IPS DF 6.9 (cell line): ENCODE measurements around the gene VAT1.
"Not testable (repeated sequence)": the region's sequence is repeated elsewhere in the genome, so short reads cannot be mapped to it uniquely, and the experiment has no call there.

Experiments used
- DNase-seq: peaks from one replicate; pipeline ENCODE4 v3.0.0-alpha.2; 2013; ENCODE audit warnings: low read depth, low spot score
- H3K27ac ChIP-seq: one replicate; pipeline ENCODE4 v1.5.1; 2013; ENCODE audit warnings: low read length, control low read depth
- H3K27me3 ChIP-seq: 2 replicates; pipeline ENCODE4 v1.6.1; 2013; ENCODE audit warnings: mild to moderate bottlenecking, low read length; ENCODE audit not compliant: control insufficient read depth, insufficient read depth
- H3K36me3 ChIP-seq: 2 replicates; pipeline ENCODE4 v1.6.1; 2013; ENCODE audit warnings: low read length; ENCODE audit not compliant: control insufficient read depth, insufficient read depth
- H3K4me1 ChIP-seq: 2 replicates; pipeline ENCODE4 v1.6.1; 2013; ENCODE audit warnings: low read length; ENCODE audit not compliant: control insufficient read depth, insufficient read depth
- H3K4me3 ChIP-seq: 2 replicates; pipeline ENCODE4 v1.5.1; 2013; ENCODE audit warnings: mild to moderate bottlenecking, low read length
- H3K9me3 ChIP-seq: 2 replicates; pipeline ENCODE4 v1.6.1; 2013; ENCODE audit warnings: low read length, inconsistent platforms; ENCODE audit not compliant: control insufficient read depth, insufficient read depth
- WGBS: extraction: QIAGEN DNeasy Blood & Tissue Kit; methylation state at CpG from one replicate; pipeline ENCODE4 v1.1.7; 2013; ENCODE audit warnings: mixed read lengths, missing lambda C conversion rate; ENCODE audit not compliant: insufficient read length, insufficient coverage; 5-methylcytosine and 5-hydroxymethylcytosine counted together

The VAT1 gene

DNA sequence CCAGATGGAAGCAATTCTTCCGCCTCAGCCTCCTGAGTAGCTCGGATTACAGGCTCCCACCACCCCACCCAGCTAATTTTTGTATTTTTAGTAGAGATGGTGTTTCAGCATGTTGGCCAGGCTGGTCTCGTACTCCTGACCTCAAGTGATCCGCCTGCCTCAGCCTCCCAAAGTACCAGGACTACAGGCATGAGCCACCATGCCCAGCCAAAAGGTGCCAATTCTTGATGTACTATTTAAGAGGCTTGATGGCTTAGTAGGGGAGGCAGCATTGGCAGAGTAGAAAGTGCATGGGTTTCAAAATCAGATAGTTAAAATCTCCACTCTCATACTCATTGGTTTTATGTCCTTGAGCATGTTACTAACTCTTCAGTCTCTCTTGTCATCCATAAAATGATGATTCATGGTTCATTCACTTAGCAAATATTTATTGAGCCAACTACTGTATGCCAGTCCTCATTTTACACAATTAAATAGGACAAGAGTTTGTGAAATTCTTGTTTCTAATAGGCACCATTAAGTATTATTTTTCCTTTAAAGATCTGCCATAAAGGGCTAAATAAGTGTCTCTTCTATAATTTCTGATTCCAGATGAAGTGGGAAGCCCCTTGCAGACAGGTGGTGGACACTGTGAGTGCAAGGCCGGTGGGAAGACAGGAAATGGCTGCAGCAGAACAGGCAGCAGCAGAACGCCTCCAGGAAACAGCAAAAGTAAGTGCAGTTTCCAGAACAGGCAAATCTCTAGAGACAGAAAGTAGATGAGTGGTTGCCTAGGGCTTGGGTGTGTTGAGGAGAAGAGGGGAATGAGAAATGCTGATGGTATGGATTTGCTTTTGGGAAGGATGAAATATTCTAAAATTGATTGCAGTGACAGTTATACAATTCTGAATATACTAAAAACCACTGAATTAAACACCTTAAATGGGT lies 32.2 kb downstream of the VAT1 start:
- WGBS = no CpG with 5 or more reads among the region's 6 CpGs
- Histone ChIP-seq H3K36me3 (peaks cover 30% of the 10 kb centered on the region), H3K4me1 (no peaks in the 10 kb centered on the region), H3K9me3 (no peaks in the 10 kb centered on the region), H3K27me3 (no peaks in the 10 kb centered on the region), H3K4me3 (no peak overlapping the region), H3K27ac (no peak overlapping the region)
- DNase-seq = no peak

- H3K36me3 ChIP-seq = peaks cover 31% of the 10 kb centered on the region
- H3K27ac ChIP-seq = no peak overlapping the region
- no peaks in the 10 kb centered on the region for H3K27me3 ChIP-seq
- no CpG with 5 or more reads among the region's 5 CpGs for WGBS
- H3K4me1 ChIP-seq = no peaks in the 10 kb centered on the region
- no peak for DNase-seq
- H3K9me3 ChIP-seq = no peaks in the 10 kb centered on the region
- H3K4me3 ChIP-seq = no peak overlapping the region
Observed at GRCh38 chr17:42989141-42989540, 33.0 kb downstream of the VAT1 start.

DNA sequence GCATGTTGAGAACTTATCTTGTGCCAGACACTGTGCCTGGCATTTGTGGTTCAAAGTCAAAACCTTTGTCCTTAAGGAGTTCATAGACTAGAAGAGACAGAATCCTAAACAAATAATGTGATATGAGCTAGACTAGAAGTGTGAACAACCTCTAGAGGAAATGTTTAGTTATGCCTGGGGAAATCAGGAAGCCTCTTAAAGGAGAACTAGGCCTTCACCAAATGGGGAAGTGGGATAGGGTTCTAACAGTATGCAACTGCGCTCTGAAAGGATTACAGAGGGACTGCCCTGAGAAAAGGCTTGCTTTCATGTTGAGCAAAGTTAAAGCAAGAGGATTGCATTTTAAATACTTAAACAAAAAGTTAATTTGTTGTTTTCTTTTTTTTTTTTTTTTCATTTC lies 37.0 kb downstream of the VAT1 start:
- DNase-seq = no peak
- Histone ChIP-seq H3K27me3 (no peaks in the 10 kb centered on the region), H3K4me1 (no peaks in the 10 kb centered on the region), H3K36me3 (peaks cover 15% of the 10 kb centered on the region; the same call in 1 of the 2 replicates), H3K9me3 (no peaks in the 10 kb centered on the region), H3K27ac (no peak overlapping the region), H3K4me3 (no peak overlapping the region)
- WGBS = no CpG with 5 or more reads among the region's 1 CpG

GRCh38 chr17:42982266-42982665 lies 39.9 kb downstream of the VAT1 start:
- peaks cover 3% of the 10 kb centered on the region; the same call in 1 of the 2 replicates for H3K4me1 ChIP-seq
- no peak overlapping the region for H3K4me3 ChIP-seq
- H3K27me3 ChIP-seq = no peaks in the 10 kb centered on the region
- H3K27ac ChIP-seq = no peak overlapping the region
- no peaks in the 10 kb centered on the region for H3K9me3 ChIP-seq
- H3K36me3 ChIP-seq = peaks cover 5% of the 10 kb centered on the region; the same call in 1 of the 2 replicates
- no peak for DNase-seq

DNA sequence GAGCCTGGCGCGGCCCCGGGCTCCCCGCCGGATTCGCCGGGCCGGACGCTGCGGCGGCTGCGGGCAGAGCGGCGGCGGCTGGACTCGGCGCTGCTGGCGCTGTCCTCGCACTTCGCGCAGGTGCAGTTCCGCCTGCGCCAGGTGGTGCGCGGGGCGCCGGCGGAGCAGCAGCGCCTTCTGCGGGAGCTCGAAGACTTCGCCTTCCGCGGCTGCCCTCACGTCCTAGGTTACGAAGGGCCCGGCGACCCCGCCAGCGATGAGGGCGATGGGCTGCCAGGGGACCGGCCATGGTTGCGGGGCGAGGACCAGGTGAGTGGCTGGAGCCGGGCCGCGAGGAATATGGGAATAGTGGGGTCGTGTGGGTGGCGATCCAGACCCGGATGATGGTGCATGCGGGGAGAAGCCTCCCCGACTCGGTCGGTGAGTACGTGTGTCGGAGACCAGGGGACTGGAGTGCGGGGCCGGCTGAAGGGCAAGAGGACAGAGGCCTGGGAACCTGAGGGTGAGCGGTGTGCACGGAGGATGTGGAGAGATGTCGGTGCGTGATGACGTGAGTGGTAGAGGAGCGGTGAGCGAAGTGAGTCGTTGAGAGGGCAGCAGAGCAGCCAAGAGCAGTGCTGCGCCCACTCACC lies 41.3 kb downstream of the VAT1 start:
- H3K36me3 ChIP-seq = peaks cover 2% of the 10 kb centered on the region; the same call in 1 of the 2 replicates
- no peaks in the 10 kb centered on the region for H3K9me3 ChIP-seq
- H3K4me3 ChIP-seq = peak overlapping the region; percentile 96
- peaks cover 3% of the 10 kb centered on the region; the same call in 1 of the 2 replicates for H3K4me1 ChIP-seq
- no peak overlapping the region for H3K27ac ChIP-seq
- no peaks in the 10 kb centered on the region for H3K27me3 ChIP-seq
- WGBS = no CpG with 5 or more reads among the region's 67 CpGs
- DNase-seq = no peak

- no peak within 1 kb of the TSS for H3K27ac ChIP-seq
Observed at GRCh38 chr17:42980274-42980765, 41.9 kb downstream of the VAT1 start, which contains the start of gene RUNDC1. TSS of gene RUNDC1 (plus strand) at chr17:42980565. CDS start at chr17:42980577, 12 bp downstream.

DNA sequence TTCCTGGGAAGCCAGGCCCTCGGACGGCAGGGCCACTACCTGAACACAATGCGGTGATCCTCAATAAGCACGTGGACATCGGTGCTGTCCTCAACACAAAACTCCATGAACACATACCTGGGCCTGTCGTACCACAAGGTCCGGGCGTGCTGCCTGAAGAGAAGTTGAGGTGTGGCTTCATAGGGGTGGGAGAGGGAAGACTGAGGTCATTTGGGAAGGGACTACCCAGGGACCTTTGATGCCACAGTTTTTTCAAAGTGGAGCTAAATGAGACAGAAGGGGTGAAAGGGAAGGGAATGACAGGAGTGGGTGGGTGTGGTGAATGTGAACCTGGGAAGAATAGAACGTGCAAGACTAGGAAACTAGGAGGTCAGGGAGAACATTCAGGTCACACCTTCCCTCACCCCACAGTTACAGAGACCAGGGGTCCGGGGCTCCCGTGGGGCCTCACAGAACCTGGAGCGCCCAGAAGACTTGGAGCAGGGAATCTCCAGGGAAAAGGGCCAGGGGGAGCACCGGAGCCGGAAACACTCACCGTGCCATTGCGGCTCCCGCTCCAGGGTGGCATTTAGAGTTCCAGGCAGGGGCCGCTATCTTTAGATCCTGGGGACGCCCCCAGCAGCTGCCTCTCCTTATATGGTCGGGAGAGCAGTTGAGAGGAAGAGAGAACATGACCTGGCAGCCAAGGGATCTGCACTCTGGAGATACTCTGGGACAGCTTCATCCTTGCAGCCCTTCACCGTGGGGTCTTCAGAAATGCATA lies 42.5 kb downstream of the VAT1 start, which contains the start of gene PTGES3L:
Gene PTGES3L (minus strand): TSS at position 570 of the 763 bp plus-strand sequence. CDS start 27 bp downstream, at position 543.
- H3K4me3 ChIP-seq = peak within 1 kb of the TSS; percentile 96

More at GRCh38 chr17:42980274-42980765, 41.9 kb downstream of the VAT1 start, which contains the start of gene RUNDC1:
- no peak for DNase-seq
- H3K9me3 ChIP-seq = no peaks in the 10 kb centered on the region
- peaks cover 3% of the 10 kb centered on the region; the same call in 1 of the 2 replicates for H3K4me1 ChIP-seq
- no peaks in the 10 kb centered on the region for H3K27me3 ChIP-seq
- H3K36me3 ChIP-seq = peaks cover 2% of the 10 kb centered on the region; the same call in 1 of the 2 replicates
- WGBS = no CpG with 5 or more reads among the region's 39 CpGs
- peak within 1 kb of the TSS; percentile 96 for H3K4me3 ChIP-seq

GRCh38 chr17:42975701-42976100 lies 46.5 kb downstream of the VAT1 start:
- no CpG with 5 or more reads among the region's 16 CpGs for WGBS
- H3K9me3 ChIP-seq, DNase-seq, H3K4me1 ChIP-seq, H3K36me3 ChIP-seq, H3K4me3 ChIP-seq, H3K27ac ChIP-seq, H3K27me3 ChIP-seq: not testable (repeated sequence)

More for the DNA sequence above, 42.5 kb downstream of the VAT1 start, which contains the start of gene PTGES3L:
- Histone ChIP-seq H3K27ac (no peak within 1 kb of the TSS), H3K36me3 (no peaks in the 10 kb centered on the region), H3K9me3 (no peaks in the 10 kb centered on the region), H3K4me1 (peaks cover 3% of the 10 kb centered on the region; the same call in 1 of the 2 replicates), H3K27me3 (no peaks in the 10 kb centered on the region)
- DNase-seq = no peak
- WGBS = no CpG with 5 or more reads among the region's 21 CpGs

DNA sequence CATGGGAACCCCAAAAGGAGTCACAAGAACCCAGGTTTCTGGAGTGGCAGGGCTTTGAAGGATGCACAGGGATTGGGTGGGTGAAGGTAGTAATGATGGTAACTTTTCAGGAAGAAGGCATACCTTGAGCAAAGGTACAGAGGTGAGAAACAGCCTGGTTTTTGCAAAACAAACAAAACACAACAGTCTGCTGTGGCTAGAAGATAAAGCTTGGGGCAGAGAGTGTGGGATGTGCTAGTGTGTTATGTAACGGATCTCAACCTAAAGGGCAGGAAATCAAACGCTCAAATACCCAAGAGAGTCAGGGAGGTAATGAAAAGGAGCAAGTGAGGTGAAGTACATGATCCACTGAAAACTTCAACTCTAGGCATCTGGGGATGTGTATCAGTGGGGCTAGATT lies 46.9 kb downstream of the VAT1 start:
- H3K36me3 ChIP-seq = no peaks in the 10 kb centered on the region
- no CpG with 5 or more reads among the region's 2 CpGs for WGBS
- H3K9me3 ChIP-seq = no peaks in the 10 kb centered on the region
- peaks cover 3% of the 10 kb centered on the region; the same call in 1 of the 2 replicates for H3K4me1 ChIP-seq
- no peak overlapping the region for H3K4me3 ChIP-seq
- H3K27ac ChIP-seq = no peak overlapping the region
- no peaks in the 10 kb centered on the region for H3K27me3 ChIP-seq
- DNase-seq = no peak

DNA sequence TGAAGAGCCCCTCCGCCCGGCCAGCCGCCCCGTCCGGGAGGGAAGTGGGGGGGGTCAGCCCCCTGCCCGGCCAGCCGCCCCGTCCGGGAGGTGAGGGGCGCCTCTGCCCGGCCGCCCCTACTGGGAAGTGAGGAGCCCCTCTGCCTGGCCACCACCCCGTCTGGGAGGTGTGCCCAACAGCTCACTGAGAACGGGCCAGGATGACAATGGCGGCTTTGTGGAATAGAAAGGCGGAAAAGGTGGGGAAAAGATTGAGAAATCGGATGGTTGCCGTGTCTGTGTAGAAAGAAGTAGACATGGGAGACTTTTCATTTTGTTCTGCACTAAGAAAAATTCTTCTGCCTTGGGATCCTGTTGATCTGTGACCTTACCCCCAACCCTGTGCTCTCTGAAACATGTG lies 48.9 kb downstream of the VAT1 start:
- no CpG with 5 or more reads among the region's 18 CpGs for WGBS
- H3K27ac ChIP-seq, H3K27me3 ChIP-seq, H3K4me3 ChIP-seq, H3K4me1 ChIP-seq, DNase-seq, H3K36me3 ChIP-seq, H3K9me3 ChIP-seq: not testable (repeated sequence)
